Measurements from ENCODE around the gene ZMYND19.
A peak's percentile ranks its signal among the peaks of the same experiment; 100 is the strongest.

DNA sequence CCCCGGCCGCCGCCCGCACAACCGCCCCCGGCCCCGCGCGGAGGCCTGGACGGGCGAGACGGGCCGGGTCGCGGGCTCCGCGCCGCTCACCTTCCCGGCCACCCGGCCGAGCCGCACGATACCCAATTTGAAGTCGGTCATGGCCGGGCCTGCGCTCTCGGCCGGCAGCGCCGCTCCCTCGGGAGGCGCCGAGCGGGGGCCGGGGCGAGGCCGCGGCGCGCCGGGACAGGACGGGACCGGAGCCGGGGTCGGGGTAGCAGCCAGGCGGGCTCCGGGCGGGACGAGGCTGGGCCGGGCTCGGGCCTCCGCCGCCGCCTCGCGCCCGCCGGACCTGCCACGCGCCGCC is 216 bp downstream of the ZMYND19 start:
- peak in 1 of 2 donors; percentile 31 for TF ChIP-seq POLR2A (IDR thresholded peaks at IDR 0.05)
- TF ChIP-seq, protein P1, sequence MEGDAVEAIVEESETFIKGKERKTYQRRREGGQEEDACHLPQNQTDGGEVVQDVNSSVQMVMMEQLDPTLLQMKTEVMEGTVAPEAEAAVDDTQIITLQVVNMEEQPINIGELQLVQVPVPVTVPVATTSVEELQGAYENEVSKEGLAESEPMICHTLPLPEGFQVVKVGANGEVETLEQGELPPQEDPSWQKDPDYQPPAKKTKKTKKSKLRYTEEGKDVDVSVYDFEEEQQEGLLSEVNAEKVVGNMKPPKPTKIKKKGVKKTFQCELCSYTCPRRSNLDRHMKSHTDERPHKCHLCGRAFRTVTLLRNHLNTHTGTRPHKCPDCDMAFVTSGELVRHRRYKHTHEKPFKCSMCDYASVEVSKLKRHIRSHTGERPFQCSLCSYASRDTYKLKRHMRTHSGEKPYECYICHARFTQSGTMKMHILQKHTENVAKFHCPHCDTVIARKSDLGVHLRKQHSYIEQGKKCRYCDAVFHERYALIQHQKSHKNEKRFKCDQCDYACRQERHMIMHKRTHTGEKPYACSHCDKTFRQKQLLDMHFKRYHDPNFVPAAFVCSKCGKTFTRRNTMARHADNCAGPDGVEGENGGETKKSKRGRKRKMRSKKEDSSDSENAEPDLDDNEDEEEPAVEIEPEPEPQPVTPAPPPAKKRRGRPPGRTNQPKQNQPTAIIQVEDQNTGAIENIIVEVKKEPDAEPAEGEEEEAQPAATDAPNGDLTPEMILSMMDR (IDR thresholded peaks at IDR 0.05 in 4 of 5, conservative IDR thresholded peaks at IDR 0.05 in 1 of 5): no peak
